Forelimb muscle (tissue), 1 donor: ENCODE measurements around the gene CLCNKA. TPM values are rescaled to one million over a fixed set of nuclear protein-coding genes. Genes with fewer than 3 reads are reported as not detected.

Experiments used
- DNase-seq: peaks from one replicate; pipeline ENCODE4 v3.0.0-alpha.2; 2013; ENCODE audit warnings: low read depth
- polyA plus RNA-seq: library from polyadenylated mRNA; unstranded; fragments of 120-200 nt; gene quantifications from one replicate; pipeline ENCODE4 v1.2.1, GENCODE V29; 2013; ENCODE audit not compliant: insufficient read length

Gene CLCNKA
- polyA plus RNA-seq, 1 donor: 1.3 TPM

DNA sequence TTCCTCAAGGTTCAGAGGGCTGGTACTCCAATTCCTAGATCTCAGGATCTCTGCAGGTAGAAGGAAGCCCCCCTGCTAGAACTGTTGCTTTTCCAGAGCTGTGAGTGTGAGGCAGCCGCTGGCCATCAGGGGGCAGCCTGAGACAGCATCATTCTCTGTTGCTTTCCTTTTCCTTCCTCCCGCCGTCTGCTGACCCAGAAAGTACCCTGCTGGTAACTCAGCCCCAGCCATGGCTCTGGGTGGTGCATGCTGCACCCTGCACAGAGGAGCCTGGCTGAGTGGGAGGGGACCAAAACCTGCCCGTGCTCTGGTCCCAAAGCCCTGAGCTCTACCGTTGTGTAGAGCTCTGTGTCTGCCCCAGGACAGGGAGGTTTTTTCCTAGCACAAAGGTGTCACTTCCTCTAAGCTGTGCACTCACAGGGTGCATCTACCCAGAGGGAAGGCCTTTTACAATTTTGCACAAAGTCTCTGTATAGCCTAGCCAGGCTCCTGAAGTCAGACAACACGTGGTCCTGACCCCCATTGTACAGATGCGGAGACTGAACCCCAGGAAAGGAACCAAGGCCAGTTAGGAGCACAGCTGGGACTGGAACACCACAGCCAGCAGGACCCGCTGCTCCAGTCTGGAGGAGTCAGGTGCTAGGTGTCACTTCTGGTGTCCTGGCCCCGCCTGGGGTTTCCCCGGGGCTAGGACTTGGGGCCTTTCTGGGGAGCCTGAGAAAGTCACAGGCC, 57.3 kb downstream of the CLCNKA start:
- DNase-seq: peak; percentile 28

DNA sequence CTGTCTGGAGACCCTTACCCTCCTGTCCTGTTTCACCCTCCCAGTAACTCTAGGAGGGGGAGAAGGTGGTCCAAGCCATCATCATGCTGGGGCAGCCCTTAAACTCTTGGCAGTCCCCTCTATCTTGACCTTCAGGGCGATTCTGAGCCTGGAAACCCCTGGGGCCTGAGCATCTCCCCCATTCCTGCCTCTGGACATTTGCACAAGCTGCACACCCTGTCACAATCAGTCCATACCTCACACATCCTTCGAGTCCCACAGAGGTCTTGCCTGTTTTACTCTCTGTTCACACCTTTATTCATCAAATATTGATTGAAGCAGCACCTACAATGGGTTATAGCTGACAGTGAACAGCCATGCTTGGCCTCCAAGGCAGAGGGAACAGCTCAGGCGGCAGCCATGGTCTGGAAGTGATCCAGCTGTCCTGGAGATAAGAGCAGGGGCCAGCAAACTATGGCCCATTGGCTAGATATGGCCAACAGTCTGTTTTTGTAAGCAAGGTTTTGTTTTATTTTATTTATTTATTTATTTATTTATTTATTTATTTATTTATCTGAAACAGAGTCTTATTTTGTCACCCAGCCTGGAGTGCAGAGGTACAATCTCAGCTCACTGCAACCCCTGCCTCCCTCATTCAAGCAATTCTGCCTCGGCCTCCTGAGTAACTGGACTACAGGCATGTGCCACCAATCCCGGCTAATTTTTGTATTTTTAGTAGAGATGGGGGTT, 58.8 kb downstream of the CLCNKA start:
- DNase-seq: no peak

DNA sequence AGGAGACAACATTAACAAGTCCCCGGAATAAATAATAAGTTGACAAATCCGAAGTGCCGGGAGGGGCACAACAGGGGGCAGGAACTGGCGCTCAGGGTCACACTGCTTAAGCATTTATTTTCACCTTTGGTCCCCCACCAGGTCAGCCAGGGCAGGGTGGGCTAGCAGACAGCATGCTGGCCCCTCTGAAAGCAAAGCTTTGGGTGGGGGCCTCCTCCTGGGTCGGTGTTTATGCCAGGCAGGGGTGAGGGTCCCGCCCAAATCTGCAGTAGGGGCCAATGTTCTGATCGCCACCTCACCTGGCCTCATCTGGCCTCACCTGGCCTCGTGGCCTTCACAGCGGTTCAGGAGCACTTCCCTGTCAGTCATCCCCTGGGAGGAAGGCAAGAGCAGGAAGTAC, 59.8 kb downstream of the CLCNKA start:
- DNase-seq: no peak

DNA sequence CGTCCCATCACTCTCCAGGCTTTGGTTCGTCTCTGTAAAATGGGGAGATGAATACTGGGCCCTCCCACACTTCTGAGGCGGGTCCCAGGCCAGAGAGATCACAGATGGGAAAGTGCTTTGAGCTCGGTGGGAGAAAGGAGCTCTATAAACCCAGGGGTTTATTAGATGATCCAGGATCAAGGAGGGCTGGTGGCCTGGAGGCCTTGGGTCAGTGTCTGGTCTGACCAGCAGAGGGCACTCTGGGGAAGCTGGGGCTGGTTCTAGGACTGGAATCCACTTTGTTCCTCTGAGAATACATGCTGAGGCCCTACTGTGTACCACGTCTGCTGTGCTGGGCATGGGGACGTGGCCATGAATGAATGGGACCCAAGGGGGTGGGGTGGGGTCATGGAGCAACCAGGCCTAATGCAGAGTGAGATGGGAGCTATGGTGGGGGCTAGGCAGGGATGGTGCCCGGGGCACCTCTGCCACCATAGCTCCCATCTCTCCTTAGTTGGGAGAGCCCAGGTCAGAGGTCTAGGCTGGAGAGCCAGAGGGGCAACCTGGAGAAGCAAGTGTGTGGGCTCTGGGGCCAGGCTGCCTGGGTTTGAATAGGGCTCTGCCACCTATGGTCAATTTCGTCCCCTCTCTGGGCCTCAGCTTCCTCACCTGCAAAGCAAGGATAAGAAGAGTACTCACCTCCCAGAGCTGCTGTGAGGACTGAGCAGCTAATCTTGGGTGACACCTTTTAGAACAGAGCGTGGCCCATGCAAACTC, 60.6 kb downstream of the CLCNKA start:
- no peak for DNase-seq

- no peak for DNase-seq
Observed at GRCh38 chr1:16083486-16083885, 61.6 kb downstream of the CLCNKA start.

Other genes starting within 250 kb of the CLCNKA start
- 1.9 TPM for gene UQCRHL, start 214.4 kb upstream of the CLCNKA start, polyA plus RNA-seq
- gene SPEN, start 174.3 kb upstream of the CLCNKA start, polyA plus RNA-seq: 30.8 TPM
- gene ZBTB17, start 45.9 kb upstream of the CLCNKA start, polyA plus RNA-seq: 24.9 TPM
- gene SRARP, start 17.8 kb upstream of the CLCNKA start, polyA plus RNA-seq: 0.05 TPM
- gene HSPB7, start 4.0 kb upstream of the CLCNKA start, polyA plus RNA-seq: 159 TPM
- gene CLCNKB, start 21.7 kb downstream of the CLCNKA start, polyA plus RNA-seq: not detected
- 0.14 TPM for gene FAM131C, start 51.6 kb downstream of the CLCNKA start, polyA plus RNA-seq
- 5.3 TPM for gene EPHA2, start 134.0 kb downstream of the CLCNKA start, polyA plus RNA-seq
- 2.5 TPM for gene ARHGEF19, start 190.6 kb downstream of the CLCNKA start, polyA plus RNA-seq
- gene CPLANE2, start 215.1 kb downstream of the CLCNKA start, polyA plus RNA-seq: 1.8 TPM